ENCODE data around the gene GRAMD1B. TPM values are rescaled to one million over a fixed set of nuclear protein-coding genes. Genes with fewer than 3 reads are reported as not detected.

Gene GRAMD1B
- total RNA-seq, 4 donors from 2014 or later: 2.2 to 4.0 (median 3.5) TPM

GRCh38 chr11:123544631-123545375, 114.7 kb downstream of the GRAMD1B start:
- TF ChIP-seq POLR2AphosphoS5 (IDR thresholded peaks at IDR 0.05) (no peak), CTCF (IDR thresholded peaks at IDR 0.05) (no peak), POLR2A (IDR thresholded peaks at IDR 0.05; ENCODE audit: low read depth) (no peak)
- H3K27me3 ChIP-seq: no peaks in the 10 kb centered on the region
- intact Hi-C loops (cut with DNase I): no loop called here
- H3K4me3 ChIP-seq: no peak overlapping the region
- peaks cover 0 to 11% (median 0%) of the 10 kb centered on the region in 4 donors for H3K4me1 ChIP-seq
- DNase-seq (ENCODE audit: extremely low spot score): no peak
- no peaks in the 10 kb centered on the region for H3K9me3 ChIP-seq
- H3K36me3 ChIP-seq: no peaks in the 10 kb centered on the region
- 87% methylated on average over 16 of the region's 16 CpGs for WGBS
- no peak overlapping the region for H3K27ac ChIP-seq (replicated peaks in 1 of 4)

GRCh38 chr11:123545726-123546270, 115.7 kb downstream of the GRAMD1B start:
- Histone ChIP-seq H3K27me3 (no peaks in the 10 kb centered on the region), H3K9me3 (no peaks in the 10 kb centered on the region)

GRCh38 chr11:123546515-123546914, 116.4 kb downstream of the GRAMD1B start:
- intact Hi-C loops (cut with DNase I): no loop called here
- H3K4me3 ChIP-seq: no peak overlapping the region

More at GRCh38 chr11:123545726-123546270, 115.7 kb downstream of the GRAMD1B start:
- intact Hi-C loops (cut with DNase I): no loop called here
- Histone ChIP-seq H3K27ac (replicated peaks in 1 of 4) (no peak overlapping the region), H3K36me3 (no peaks in the 10 kb centered on the region), H3K4me3 (no peak overlapping the region), H3K4me1 (peaks cover 0 to 11% (median 0%) of the 10 kb centered on the region in 4 donors)
- 100% methylated on average over 3 of the region's 4 CpGs for WGBS
- DNase-seq (ENCODE audit: extremely low spot score): no peak
- no peak for TF ChIP-seq EP300 (IDR thresholded peaks at IDR 0.05)
- no peak for TF ChIP-seq POLR2AphosphoS5 (IDR thresholded peaks at IDR 0.05)
- TF ChIP-seq POLR2A (IDR thresholded peaks at IDR 0.05; ENCODE audit: low read depth): no peak
- TF ChIP-seq CTCF (IDR thresholded peaks at IDR 0.05): no peak

GRCh38 chr11:123547180-123547579, 117.1 kb downstream of the GRAMD1B start:
- Histone ChIP-seq H3K36me3 (no peaks in the 10 kb centered on the region), H3K27ac (replicated peaks in 1 of 4) (no peak overlapping the region), H3K27me3 (no peaks in the 10 kb centered on the region), H3K4me3 (no peak overlapping the region), H3K4me1 (peaks cover 0 to 11% (median 0%) of the 10 kb centered on the region in 4 donors), H3K9me3 (no peaks in the 10 kb centered on the region)
- TF ChIP-seq EP300 (IDR thresholded peaks at IDR 0.05) (no peak), CTCF (IDR thresholded peaks at IDR 0.05) (no peak), POLR2A (IDR thresholded peaks at IDR 0.05; ENCODE audit: low read depth) (no peak), POLR2AphosphoS5 (IDR thresholded peaks at IDR 0.05) (no peak)
- DNase-seq (ENCODE audit: extremely low spot score): no peak
- intact Hi-C loops (cut with DNase I): no loop called here

More at GRCh38 chr11:123546515-123546914, 116.4 kb downstream of the GRAMD1B start:
- TF ChIP-seq EP300 (IDR thresholded peaks at IDR 0.05): no peak
- no peak for TF ChIP-seq POLR2AphosphoS5 (IDR thresholded peaks at IDR 0.05)
- TF ChIP-seq POLR2A (IDR thresholded peaks at IDR 0.05; ENCODE audit: low read depth): no peak
- TF ChIP-seq CTCF (IDR thresholded peaks at IDR 0.05): no peak
- no peaks in the 10 kb centered on the region for H3K9me3 ChIP-seq
- no peak overlapping the region for H3K27ac ChIP-seq (replicated peaks in 1 of 4)
- no peaks in the 10 kb centered on the region for H3K36me3 ChIP-seq
- H3K4me1 ChIP-seq: peaks cover 0 to 11% (median 0%) of the 10 kb centered on the region in 4 donors
- 81% methylated on average over 2 of the region's 2 CpGs for WGBS
- DNase-seq (ENCODE audit: extremely low spot score): no peak
- H3K27me3 ChIP-seq: no peaks in the 10 kb centered on the region
